Heart left ventricle (tissue), 16 donors: ENCODE measurements around the gene DNAH1. TPM values are rescaled to one million over a fixed set of nuclear protein-coding genes. Genes with fewer than 3 reads are reported as not detected.

ENCODE experiments used
- ATAC-seq, 4 donors: fragments of 200-7000 bp; cut with Tn5 transposase; one replicate each; pipeline ENCODE4 v1.9.1; 2020 to 2022; ENCODE audit warnings: moderate library complexity in 4 of 4, mild to moderate bottlenecking in 3 of 4, moderate number of reproducible peaks in 1 of 4
- DNase-seq, 5 donors: peaks; one replicate each; pipeline ENCODE4 v3.0.0-alpha.2; 2020
- H3K27ac ChIP-seq, 12 donors: fragments of 200-600 bp; sonication (generic) in 4 of 12; one replicate each; pipeline versions ENCODE4 v1.5.0 to v1.8.0; 2016 to 2022; ENCODE audit warnings: mild to moderate bottlenecking in 2 of 12
- H3K27me3 ChIP-seq, 9 donors: fragments of 200-600 bp; sonication (generic) in 2 of 9; one replicate each; pipeline versions ENCODE4 v1.5.1 to v1.8.0; 2016 to 2022; ENCODE audit warnings: mild to moderate bottlenecking in 3 of 9
- H3K36me3 ChIP-seq, 9 donors: fragments of 200-600 bp; sonication (generic) in 2 of 9; one replicate each; pipeline versions ENCODE4 v1.5.0 to v1.8.0; 2018 to 2022; ENCODE audit warnings: mild to moderate bottlenecking in 2 of 9
- H3K4me1 ChIP-seq, 12 donors: fragments of 200-600 bp; sonication (generic) in 4 of 12; one replicate each; pipeline versions ENCODE4 v1.5.0 to v1.8.0; 2016 to 2022; ENCODE audit warnings: mild to moderate bottlenecking in 3 of 12
- H3K4me3 ChIP-seq, 12 donors: fragments of 200-600 bp; sonication (generic) in 4 of 12; one replicate each; pipeline versions ENCODE4 v1.5.0 to v1.8.0; 2017 to 2022; ENCODE audit warnings: mild to moderate bottlenecking in 9 of 12, moderate library complexity in 4 of 12
- H3K9me3 ChIP-seq, 12 donors: fragments of 200-600 bp; sonication (generic) in 4 of 12; one replicate each; pipeline versions ENCODE4 v1.5.0 to v1.8.0; 2016 to 2022; ENCODE audit warnings: mild to moderate bottlenecking in 1 of 12
- CTCF ChIP-seq, 12 donors: fragments of 200-600 bp; sonication (generic) in 4 of 12; IDR thresholded peaks; one replicate each; pipeline versions ENCODE4 v1.5.0 to v1.8.0; 2018 to 2022; ENCODE audit warnings: antibody characterized with exemption in 12 of 12, mild to moderate bottlenecking in 5 of 12
- POLR2A ChIP-seq, 2 donors: fragments of 450-650 bp; IDR thresholded peaks; one replicate each; pipeline ENCODE4 v1.6.1; 2017; ENCODE audit warnings: antibody characterized with exemption in 2 of 2, mild to moderate bottlenecking in 2 of 2, moderate library complexity in 2 of 2
- WGBS, 4 donors: extraction: QIAGEN DNeasy Blood & Tissue Kit in 2 of 4; methylation state at CpG; one replicate each; pipeline versions ENCODE4 v1.1.5 to v1.1.7; 2013 to 2018; 5-methylcytosine and 5-hydroxymethylcytosine counted together
- intact Hi-C, 10 donors: fragments of 100-400 bp; cut with DNase I; formaldehyde crosslinking; loops; one replicate each; pipeline versions ENCODE4 v1.11.1 to v1.14.2; 2022
- polyA plus RNA-seq, 2 donors: library from polyadenylated mRNA; stranded (reverse); fragments of 200-250 nt; gene quantifications; one replicate each; pipeline ENCODE4 v1.2.3, GENCODE V29; 2013
- total RNA-seq, 9 donors: library from RNA; depleted of rRNA in 2 of 9; stranded (reverse); fragments of >200 nt in 2 of 9; fragmentation: NEBNext Ultra II Directional in 3 of 9; extraction: Animal tissue kit (Norgen Biotek cat#: 25700) in 3 of 9; gene quantifications; one replicate each; pipeline versions ENCODE4 v1.1.0 to v1.2.4, GENCODE V29; 2016 to 2023
- donor health status: ischemic (EF 13 %, LVEDD 7.1; RV severe dilation, severe dysfunction).
- donor health status: healthy with polysubstance abuse.
- donor health status: DM: no; HTN: yes; CAD: no.
- donor health status: DM: no; HTN: no; CAD: no.
- donor health status: ischemic (EF 25% LVEDD 6.9; RV normal size, moderate dysfunction).
- donor health status: ischemic (EF 25% LVEDD 5.7; RV mildly dilated, moderate dysfunction).
- donor health status: healthy.
- donor health status: DM: yes; HTN: yes; CAD: no.
- donor health status: ischemic (EF 35%, LVEDD 5.7; RV mildly dilated, moderate dysfunction).
- donor health status: nonischemic (EF 11% LVEDD 7.7; RV severe dilation, severe dysfunction).
- donor health status: DM: yes; HTN: yes; CAD: no.
- donor health status: PGD.
- donor health status: ischemic (EF 29% LVEDD 5.4; RV normal size, mild dysfunction).
- donor health status: nonischemic (EF 23%, LVEDD 6.1; RV moderate dilation, normal function).

DNAH1 gene
- total and polyA plus RNA-seq, 11 donors: 0.95 to 6.6 (median 2.8) TPM

GRCh38 chr3:52317208-52318000 lies 1.3 kb downstream of the DNAH1 start:
- whole genome bisulfite sequencing, 4 donors: 9 to 15% (median 13%) methylated on average over 44 to 45 of the region's 45 CpGs
- ATAC-seq (peak; percentile 83 to 92 (median 89)), DNase-seq (peak; percentile 58 to 82 (median 68))
- Histone ChIP-seq H3K4me3 (peak overlapping the region in 11 of 12 donors; percentile 28 to 56 (median 43)), H3K27me3 (no peaks in the 10 kb centered on the region), H3K27ac (peak overlapping the region in 2 of 12 donors; percentile 30 to 46), H3K36me3 (no peaks in the 10 kb centered on the region), H3K9me3 (no peaks in the 10 kb centered on the region), H3K4me1 (peaks cover 0 to 38% (median 18%) of the 10 kb centered on the region in 12 donors)
- TF ChIP-seq CTCF (IDR thresholded peaks at IDR 0.05): no peak
- no peak for TF ChIP-seq POLR2A (IDR thresholded peaks at IDR 0.05)
- intact Hi-C loops: no loop called here

- no peaks in the 10 kb centered on the region for H3K27me3 ChIP-seq
- DNase-seq (peak in 1 of 5 donors; percentile 29), ATAC-seq (peak in 3 of 4 donors; percentile 22 to 55 (median 44))
- no peaks in the 10 kb centered on the region for H3K9me3 ChIP-seq
- peaks cover 0 to 31% (median 17%) of the 10 kb centered on the region in 12 donors for H3K4me1 ChIP-seq
- H3K27ac ChIP-seq: no peak overlapping the region
- intact Hi-C loops: no loop called here
- no peaks in the 10 kb centered on the region for H3K36me3 ChIP-seq
- TF ChIP-seq CTCF (IDR thresholded peaks at IDR 0.05) (no peak), POLR2A (IDR thresholded peaks at IDR 0.05) (no peak)
- WGBS, 4 donors: 71 to 73% (median 71%) methylated on average over 14 of the region's 14 CpGs
- H3K4me3 ChIP-seq: peak overlapping the region in 1 of 12 donors; percentile 44
Observed at GRCh38 chr3:52318186-52318816, 2.2 kb downstream of the DNAH1 start.

DNA sequence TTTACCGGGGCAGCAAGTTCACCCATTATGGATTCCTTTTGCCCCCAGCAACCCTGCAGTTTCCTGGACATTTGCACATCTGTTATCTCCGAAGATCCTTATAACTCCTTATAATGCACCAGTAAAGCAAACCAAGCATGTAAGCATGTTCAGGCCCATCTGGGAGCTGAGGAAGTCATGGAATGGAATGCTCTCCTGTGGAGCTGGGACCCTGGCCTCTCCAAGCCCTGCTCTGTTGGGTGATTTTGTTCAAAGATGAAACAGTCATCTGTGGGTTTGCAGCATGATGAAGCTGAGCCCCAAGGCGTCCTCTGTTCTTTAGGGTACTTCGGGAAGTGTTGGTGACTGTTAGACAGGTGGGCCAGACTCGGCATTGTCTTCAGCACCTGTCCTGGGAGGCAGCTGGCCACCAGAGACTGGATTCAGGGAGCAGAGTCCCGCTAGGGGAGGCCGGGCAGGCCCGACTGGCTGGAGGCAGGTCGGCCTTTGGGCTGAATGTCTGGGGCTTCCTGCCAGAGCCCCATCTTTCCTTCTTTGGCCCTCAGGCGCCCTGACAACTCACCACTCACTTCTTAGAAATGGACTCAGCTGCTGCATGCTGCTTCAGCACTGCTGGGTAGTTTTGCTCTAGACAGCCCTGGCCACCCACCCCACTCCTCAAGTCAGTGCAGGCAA lies 3.9 kb downstream of the DNAH1 start:
- Histone ChIP-seq H3K36me3 (no peaks in the 10 kb centered on the region), H3K27me3 (no peaks in the 10 kb centered on the region), H3K4me1 (peaks cover 0 to 30% (median 16%) of the 10 kb centered on the region in 12 donors), H3K27ac (no peak overlapping the region), H3K4me3 (no peak overlapping the region), H3K9me3 (no peaks in the 10 kb centered on the region)
- 82 to 94% (median 92%) methylated on average over 10 of the region's 10 CpGs for WGBS, 4 donors
- TF ChIP-seq POLR2A (IDR thresholded peaks at IDR 0.05): no peak
- no peak for TF ChIP-seq CTCF (IDR thresholded peaks at IDR 0.05)
- intact Hi-C loops: no loop called here
- DNase-seq: peak in 1 of 5 donors; percentile 13
- ATAC-seq: no peak

DNA sequence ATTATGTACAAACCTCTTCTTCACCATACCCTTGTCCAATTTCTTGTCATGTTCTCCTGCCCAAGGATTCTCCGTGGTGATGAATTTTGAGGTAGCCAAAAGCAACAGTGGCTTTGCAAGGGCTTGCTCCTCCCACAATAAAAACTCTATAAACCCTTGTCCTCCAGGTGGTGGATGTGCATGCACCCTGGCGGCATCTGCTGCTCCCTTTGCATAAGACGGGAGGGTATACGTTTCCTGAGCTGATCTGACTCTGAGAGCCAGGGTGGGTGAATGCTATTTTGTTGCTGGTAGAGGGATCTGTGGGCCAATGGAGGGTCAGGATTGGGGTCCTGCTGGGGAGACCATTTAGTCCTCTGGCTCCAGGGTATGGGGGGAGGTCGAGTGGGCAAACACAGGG lies 5.4 kb downstream of the DNAH1 start:
- Histone ChIP-seq H3K36me3 (no peaks in the 10 kb centered on the region), H3K27ac (no peak overlapping the region), H3K9me3 (no peaks in the 10 kb centered on the region), H3K4me1 (peaks cover 0 to 30% (median 16%) of the 10 kb centered on the region in 12 donors), H3K27me3 (no peaks in the 10 kb centered on the region), H3K4me3 (no peak overlapping the region)
- TF ChIP-seq POLR2A (IDR thresholded peaks at IDR 0.05) (no peak), CTCF (IDR thresholded peaks at IDR 0.05) (no peak)
- no peak for ATAC-seq
- intact Hi-C loops: no loop called here
- DNase-seq: no peak
- 80 to 90% (median 89%) methylated on average over 5 of the region's 5 CpGs for WGBS, 4 donors
